ENCODE data around the gene MAFB.

- no peak for TF ChIP-seq ZBTB49 (CRISPR knock-in tag; IDR thresholded peaks at IDR 0.05; ENCODE audit: borderline replicate concordance)
- TF ChIP-seq NR2C2 (CRISPR knock-in tag; IDR thresholded peaks at IDR 0.05): no peak
- TF ChIP-seq NR2C2 (tag; IDR thresholded peaks at IDR 0.05): no peak
- TF ChIP-seq SETDB1 (IDR thresholded peaks at IDR 0.05; ENCODE audit: low read length): no peak
Measured at GRCh38 chr20:40718982-40719729, 30.1 kb upstream of the MAFB start.
